PC-3 (cell line): ENCODE results near the gene B4GALNT4.

Experiments used
- CTCF ChIP-seq: fragments of 300-600 bp; sonication (generic); conservative IDR thresholded peaks from 2 replicates; pipeline ENCODE4 v1.5.1; 2017; ENCODE audit warnings: antibody characterized with exemption, low read depth, mild to moderate bottlenecking, low read length
- EZH2 ChIP-seq: fragments of 300-600 bp; sonication (generic); IDR thresholded peaks from one replicate; pipeline ENCODE4 v1.6.1; 2017; ENCODE audit warnings: antibody characterized with exemption, mild to moderate bottlenecking, low read length; ENCODE audit not compliant: unreplicated experiment

- TF ChIP-seq CTCF (no peak), EZH2 (no peak)
These were observed 31.6 kb upstream of the B4GALNT4 start for GRCh38 chr11:337711-338110.
